Stimulated activated CD4-positive, alpha-beta T cell treated with anti-CD3 and anti-CD28 coated beads, Interleukin-1b, Interleukin-23, amount 100 ng/mL, for 1 hour (primary cell): ENCODE measurements around the gene CLK4.
"Not testable (repeated sequence)": the region's sequence is repeated elsewhere in the genome, so short reads cannot be mapped to it uniquely, and the experiment has no call there.

Experiments
- DNase-seq, 2 donors: peaks; one replicate each; pipeline ENCODE4 v3.0.0-alpha.2; 2020; ENCODE audit warnings: low read depth in 2 of 2

The CLK4 gene

GRCh38 chr5:178587763-178588611 is 38.9 kb downstream of the CLK4 start:
- no peak for DNase-seq

GRCh38 chr5:178586396-178586795 is 40.5 kb downstream of the CLK4 start:
- DNase-seq = no peak

GRCh38 chr5:178585421-178585820 is 41.4 kb downstream of the CLK4 start:
- DNase-seq = not testable (repeated sequence)

GRCh38 chr5:178583279-178583678 is 43.6 kb downstream of the CLK4 start:
- DNase-seq = no peak

GRCh38 chr5:178582291-178582690 is 44.6 kb downstream of the CLK4 start:
- no peak for DNase-seq

- no peak for DNase-seq
Measured at GRCh38 chr5:178581621-178582020, 45.2 kb downstream of the CLK4 start.

- no peak for DNase-seq
Measured at GRCh38 chr5:178580271-178580955, 46.4 kb downstream of the CLK4 start.

- DNase-seq = no peak
Measured at GRCh38 chr5:178577944-178578343, 48.9 kb downstream of the CLK4 start.

GRCh38 chr5:178577376-178577839 is 49.4 kb downstream of the CLK4 start:
- no peak for DNase-seq

- DNase-seq = no peak
Measured at GRCh38 chr5:178576591-178577351, 50.1 kb downstream of the CLK4 start.

- no peak for DNase-seq
Measured at GRCh38 chr5:178573216-178573615, 53.6 kb downstream of the CLK4 start.

- DNase-seq = no peak
Measured at GRCh38 chr5:178572617-178573016, 54.2 kb downstream of the CLK4 start.

GRCh38 chr5:178569485-178569884 is 57.4 kb downstream of the CLK4 start:
- no peak for DNase-seq

GRCh38 chr5:178564811-178565550 is 61.9 kb downstream of the CLK4 start:
- no peak for DNase-seq

GRCh38 chr5:178564397-178564796 is 62.5 kb downstream of the CLK4 start:
- DNase-seq = no peak

- no peak for DNase-seq
Measured at GRCh38 chr5:178563621-178564020, 63.2 kb downstream of the CLK4 start.

GRCh38 chr5:178561746-178562264 is 65.0 kb downstream of the CLK4 start:
- no peak for DNase-seq

GRCh38 chr5:178560911-178561310 is 65.9 kb downstream of the CLK4 start:
- DNase-seq = no peak

- no peak for DNase-seq
Measured at GRCh38 chr5:178557416-178557815, 69.4 kb downstream of the CLK4 start.

- no peak for DNase-seq
Measured at GRCh38 chr5:178555771-178556211, 71.1 kb downstream of the CLK4 start.

GRCh38 chr5:178555005-178555404 is 71.8 kb downstream of the CLK4 start:
- DNase-seq = no peak
